Stomach (tissue), 9 donors: ENCODE data around the gene CSNK1G1. TPM values are rescaled to one million over a fixed set of nuclear protein-coding genes. Genes with fewer than 3 reads are reported as not detected.

ENCODE experiments used
- DNase-seq, 2 donors: peaks; one replicate each; pipeline versions ENCODE4 v3.0.0 to v3.0.0-alpha.2; 2013 to 2019
- H3K27ac ChIP-seq, 5 donors: fragments of 200-600 bp in 4 of 5; sonication (generic) in 4 of 5; one replicate each; pipeline ENCODE4 v1.5.1; 2013 to 2019; ENCODE audit warnings: mild to moderate bottlenecking in 1 of 5, moderate library complexity in 1 of 5
- H3K27me3 ChIP-seq, 3 donors: fragments of 200-600 bp; sonication (generic); one replicate each; pipeline ENCODE4 v1.5.1; 2017 to 2019; ENCODE audit warnings: mixed run types in 1 of 3
- H3K36me3 ChIP-seq, 4 donors: fragments of 200-600 bp; sonication (generic); 1 replicate in 3 of 4; 2 replicates in 1 of 4; pipeline ENCODE4 v1.5.1; 2016 to 2019
- H3K4me1 ChIP-seq, 4 donors: fragments of 200-600 bp; sonication (generic); one replicate each; pipeline ENCODE4 v1.5.1; 2016 to 2019
- H3K4me3 ChIP-seq, 4 donors: fragments of 200-600 bp; sonication (generic) in 3 of 4; one replicate each; pipeline ENCODE4 v1.5.1; 2016 to 2019; ENCODE audit warnings: mild to moderate bottlenecking in 1 of 4
- H3K9me3 ChIP-seq, 4 donors: fragments of 200-600 bp; sonication (generic); one replicate each; pipeline ENCODE4 v1.5.1; 2016 to 2019
- CTCF ChIP-seq, 7 experiments: fragments of 450-650 bp in 4 of 7; fragments of 200-600 bp in 3 of 7; sonication (generic) in 3 of 7; IDR thresholded peaks; one replicate each; pipeline ENCODE4 v1.5.1; 2016 to 2019; ENCODE audit warnings: antibody characterized with exemption in 7 of 7, control low read depth in 2 of 7, mild to moderate bottlenecking in 1 of 7
- EP300 ChIP-seq: sonication (generic); formaldehyde crosslinking; IDR thresholded peaks from one replicate; pipeline ENCODE4 v1.6.1; 2017; ENCODE audit warnings: antibody characterized with exemption
- POLR2A ChIP-seq, 4 donors: fragments of 450-650 bp; IDR thresholded peaks; one replicate each; pipeline ENCODE4 v1.6.1; 2016; ENCODE audit warnings: antibody characterized with exemption in 4 of 4, control low read depth in 2 of 4, mild to moderate bottlenecking in 1 of 4, moderate library complexity in 1 of 4
- POLR2AphosphoS5 ChIP-seq, 3 donors: sonication (generic); formaldehyde crosslinking; IDR thresholded peaks; one replicate each; pipeline ENCODE4 v1.6.1; 2016; ENCODE audit warnings: antibody characterized with exemption in 3 of 3
- WGBS, 5 donors: extraction: QIAGEN DNeasy Blood & Tissue Kit in 3 of 5; methylation state at CpG; one replicate each; pipeline versions ENCODE4 v1.1.5 to v1.1.7; 2013 to 2018; 5-methylcytosine and 5-hydroxymethylcytosine counted together
- intact Hi-C: fragments of 100-400 bp; cut with DNase I; formaldehyde crosslinking; loops from one replicate; pipeline ENCODE4 v1.15.1; 2023; ENCODE audit warnings: low total_unique reads
- polyA plus RNA-seq, 3 donors: library from polyadenylated mRNA; stranded (reverse); fragments of 200-250 nt; gene quantifications; one replicate each; pipeline ENCODE4 v1.2.3, GENCODE V29; 2013
- total RNA-seq, 5 donors: library from RNA; depleted of rRNA; stranded (reverse); fragments of >200 nt; gene quantifications; one replicate each; pipeline versions ENCODE4 v1.1.0 to v1.2.3, GENCODE V29; 2014 to 2016
- donor health status: healthy with polysubstance abuse.
- donor health status: Bipolar disorder and iron deficiency.
- donor health status: healthy.

CSNK1G1 gene
- total and polyA plus RNA-seq, 8 donors = 2.4 to 63.1 (median 5.4) TPM

- TF ChIP-seq CTCF (IDR thresholded peaks at IDR 0.05) = no peak
- no peak for TF ChIP-seq POLR2A (IDR thresholded peaks at IDR 0.05)
- TF ChIP-seq POLR2AphosphoS5 (IDR thresholded peaks at IDR 0.05) = no peak
- no peaks in the 10 kb centered on the region for H3K4me1 ChIP-seq
- intact Hi-C loops = no loop called here
- peaks cover 0 to 52% (median 49%) of the 10 kb centered on the region in 4 donors for H3K36me3 ChIP-seq
- no peaks in the 10 kb centered on the region for H3K27me3 ChIP-seq
- H3K4me3 ChIP-seq = no peak overlapping the region
- no peak overlapping the region for H3K27ac ChIP-seq
- 80 to 99% (median 91%) methylated on average over 2 of the region's 2 CpGs for WGBS, 5 donors
- no peaks in the 10 kb centered on the region for H3K9me3 ChIP-seq
- no peak for DNase-seq
These were observed 168.4 kb downstream of the CSNK1G1 start for GRCh38 chr15:64187396-64188191.

DNA sequence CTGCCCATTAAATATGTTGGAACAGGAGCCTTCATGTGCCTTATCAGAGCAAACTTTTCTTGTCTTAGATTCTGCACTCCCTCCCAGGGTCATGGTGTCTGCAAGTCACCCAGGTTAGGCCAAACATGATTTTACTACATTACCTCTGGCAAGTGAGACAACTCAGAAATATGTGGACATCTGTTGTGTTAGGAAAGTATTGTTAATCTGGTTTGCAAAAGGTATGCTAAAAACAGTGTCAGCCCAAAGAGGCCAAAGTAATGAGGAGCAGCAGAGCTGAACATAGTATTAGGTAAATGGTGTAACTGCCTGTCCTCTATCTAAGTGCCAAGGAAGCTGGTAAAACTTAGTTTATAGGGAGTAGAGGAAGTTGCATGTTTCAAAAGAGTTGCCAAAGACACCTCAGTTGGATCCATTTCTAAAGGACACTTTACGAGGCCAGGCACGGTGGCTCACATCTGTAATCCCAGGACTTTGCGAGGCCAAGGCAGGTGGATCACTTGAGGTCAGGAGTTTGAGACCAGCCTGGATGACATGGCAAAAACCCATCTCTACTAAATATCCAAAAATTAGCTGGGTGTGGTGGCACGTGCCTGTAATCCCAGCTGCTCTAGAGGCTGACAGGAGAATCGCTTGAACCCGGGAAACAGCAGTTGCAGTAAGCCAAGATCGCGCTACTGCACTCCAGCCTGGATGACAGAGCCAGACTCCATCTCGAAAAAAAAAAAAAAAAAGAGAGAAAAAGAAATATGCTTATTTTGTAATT, 170.6 kb downstream of the CSNK1G1 start:
- no peak overlapping the region for H3K27ac ChIP-seq
- H3K36me3 ChIP-seq = peaks cover 0 to 63% (median 59%) of the 10 kb centered on the region in 4 donors
- TF ChIP-seq POLR2A (IDR thresholded peaks at IDR 0.05) (no peak), POLR2AphosphoS5 (IDR thresholded peaks at IDR 0.05) (no peak), CTCF (IDR thresholded peaks at IDR 0.05) (no peak), EP300 (no peak)
- no peaks in the 10 kb centered on the region for H3K9me3 ChIP-seq
- intact Hi-C loops = no loop called here
- H3K27me3 ChIP-seq = no peaks in the 10 kb centered on the region
- H3K4me3 ChIP-seq = no peak overlapping the region
- H3K4me1 ChIP-seq = no peaks in the 10 kb centered on the region
- DNase-seq = no peak
- 91 to 96% (median 94%) methylated on average over 9 of the region's 9 CpGs for WGBS, 5 donors

- DNase-seq = no peak
- Histone ChIP-seq H3K4me3 (no peak overlapping the region), H3K4me1 (no peaks in the 10 kb centered on the region), H3K36me3 (peaks cover 0 to 71% (median 68%) of the 10 kb centered on the region in 4 donors), H3K27me3 (no peaks in the 10 kb centered on the region), H3K27ac (no peak overlapping the region), H3K9me3 (no peaks in the 10 kb centered on the region)
- TF ChIP-seq POLR2AphosphoS5 (IDR thresholded peaks at IDR 0.05) (no peak), EP300 (no peak), CTCF (IDR thresholded peaks at IDR 0.05) (no peak), POLR2A (IDR thresholded peaks at IDR 0.05) (no peak)
- 68 to 81% (median 70%) methylated on average over 4 of the region's 4 CpGs for WGBS, 5 donors
- intact Hi-C loops = no loop called here
These were observed 173.1 kb downstream of the CSNK1G1 start for GRCh38 chr15:64182859-64183370.

- WGBS, 5 donors = 60 to 70% (median 68%) methylated on average over 8 of the region's 8 CpGs
- Histone ChIP-seq H3K36me3 (peaks cover 0 to 68% (median 61%) of the 10 kb centered on the region in 4 donors), H3K4me3 (no peak overlapping the region), H3K27me3 (no peaks in the 10 kb centered on the region), H3K4me1 (no peaks in the 10 kb centered on the region), H3K27ac (no peak overlapping the region), H3K9me3 (no peaks in the 10 kb centered on the region)
- intact Hi-C loops = no loop called here
- peak in 1 of 2 donors; percentile 60 for DNase-seq
- TF ChIP-seq CTCF (IDR thresholded peaks at IDR 0.05) (no peak), EP300 (no peak), POLR2A (IDR thresholded peaks at IDR 0.05) (no peak), POLR2AphosphoS5 (IDR thresholded peaks at IDR 0.05) (no peak)
These were observed 175.6 kb downstream of the CSNK1G1 start for GRCh38 chr15:64180235-64180824.
